GM20000 (cell line): Measurements from ENCODE around the gene NLGN2.

Experiments used
- DNase-seq: peaks from one replicate; pipeline ENCODE4 v3.0.0; 2012; ENCODE audit warnings: low spot score
- CTCF ChIP-seq: IDR thresholded peaks from 2 replicates; pipeline ENCODE4 v1.5.1; 2012; ENCODE audit warnings: mild to moderate bottlenecking, control low read depth; ENCODE audit errors: extremely low read depth, missing control alignments

NLGN2 gene

GRCh38 chr17:7383742-7384488 is 23.7 kb upstream of the NLGN2 start:
- peak; percentile 95 for DNase-seq
- TF ChIP-seq CTCF, result no peak

GRCh38 chr17:7384489-7385081 is 23.1 kb upstream of the NLGN2 start:
- no peak for TF ChIP-seq CTCF

GRCh38 chr17:7388856-7389255 is 18.8 kb upstream of the NLGN2 start:
- no peak for DNase-seq
- no peak for TF ChIP-seq CTCF

More at GRCh38 chr17:7384489-7385081, 23.1 kb upstream of the NLGN2 start:
- no peak for DNase-seq

- DNase-seq, result no peak
- no peak for TF ChIP-seq CTCF
Measured at GRCh38 chr17:7389924-7390910, 17.4 kb upstream of the NLGN2 start.

- no peak for TF ChIP-seq CTCF
- DNase-seq, result no peak
Measured at GRCh38 chr17:7391307-7391706, 16.3 kb upstream of the NLGN2 start.

GRCh38 chr17:7392696-7393612 is 14.7 kb upstream of the NLGN2 start:
- TF ChIP-seq CTCF, result no peak
- no peak for DNase-seq
